ENCODE measurements around the gene ACTR3C.

Gene ACTR3C

DNA sequence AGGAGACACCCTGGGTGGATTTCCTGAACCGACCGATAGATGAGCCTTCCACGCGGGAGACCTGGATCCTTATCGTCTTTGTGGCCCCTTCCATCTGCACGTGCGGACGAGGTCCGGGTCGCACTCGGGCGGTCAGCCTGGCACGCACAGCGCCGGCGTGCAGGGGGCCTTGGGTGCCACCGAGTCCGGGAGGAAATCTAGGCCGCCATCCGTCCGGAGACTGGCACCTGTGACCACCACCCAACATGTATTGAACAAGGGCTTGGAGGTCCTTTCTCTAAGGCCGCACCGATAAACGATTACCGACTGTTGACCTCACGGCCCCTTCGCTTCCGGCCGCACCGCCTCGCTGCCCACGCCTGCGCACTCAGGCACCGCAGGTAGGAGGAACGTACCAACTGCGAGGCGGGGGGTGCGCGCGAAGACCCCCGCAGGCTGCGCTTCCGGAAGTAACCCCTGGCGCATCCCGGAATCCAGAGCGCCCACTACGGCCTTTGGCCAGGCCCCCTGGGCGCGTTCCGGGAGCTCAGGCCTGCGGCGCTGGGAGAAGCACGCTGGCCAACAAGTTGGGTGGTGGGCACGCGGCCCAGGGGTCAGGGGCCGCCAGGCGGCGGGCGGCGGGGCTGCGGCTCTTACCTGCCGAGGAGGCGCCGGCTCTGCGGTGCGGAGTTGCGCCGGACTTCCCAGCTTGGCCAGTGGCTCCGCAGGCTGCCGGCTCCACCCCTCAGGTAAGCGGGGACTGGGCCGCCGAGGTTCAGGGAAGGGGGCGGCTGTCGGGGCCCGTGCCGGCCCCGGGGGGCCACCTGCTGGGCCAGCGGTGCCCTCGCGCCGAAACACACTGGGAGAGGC, at the start of gene ACTR3C, which contains the start of gene LRRC61:
Gene ACTR3C (minus strand): TSS at position 713 of the 849 bp plus-strand sequence. CDS start 28,249 bp downstream, outside the sequence.
Gene LRRC61 (plus strand): TSS at position 523 of the 849 bp plus-strand sequence. CDS start 13,507 bp downstream, outside the sequence.
- no peak for DNase-seq (ENCODE audit: low read depth)

DNA sequence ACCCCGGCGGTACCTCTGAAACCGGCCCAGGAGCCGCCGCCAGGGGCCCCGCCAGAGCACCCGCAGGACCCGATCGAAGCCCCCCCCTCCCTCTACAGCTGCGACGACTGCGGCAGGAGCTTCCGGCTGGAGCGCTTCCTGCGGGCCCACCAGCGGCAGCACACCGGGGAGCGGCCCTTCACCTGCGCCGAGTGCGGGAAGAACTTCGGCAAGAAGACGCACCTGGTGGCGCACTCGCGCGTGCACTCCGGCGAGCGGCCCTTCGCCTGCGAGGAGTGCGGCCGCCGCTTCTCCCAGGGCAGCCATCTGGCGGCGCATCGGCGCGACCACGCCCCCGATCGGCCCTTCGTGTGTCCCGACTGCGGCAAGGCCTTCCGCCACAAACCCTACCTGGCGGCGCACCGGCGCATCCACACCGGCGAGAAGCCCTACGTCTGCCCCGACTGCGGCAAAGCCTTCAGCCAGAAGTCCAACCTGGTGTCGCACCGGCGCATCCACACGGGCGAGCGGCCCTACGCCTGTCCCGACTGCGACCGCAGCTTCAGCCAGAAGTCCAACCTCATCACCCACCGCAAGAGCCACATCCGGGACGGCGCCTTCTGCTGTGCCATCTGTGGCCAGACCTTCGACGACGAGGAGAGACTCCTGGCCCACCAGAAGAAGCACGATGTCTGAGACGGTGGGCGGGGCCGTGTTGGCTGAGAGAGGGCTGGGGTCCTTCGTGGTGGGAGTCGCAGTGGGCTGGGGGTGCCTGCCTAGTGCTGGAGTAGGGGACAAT, 49.1 kb upstream of the ACTR3C start:
- DNase-seq (ENCODE audit: low read depth): no peak

DNA sequence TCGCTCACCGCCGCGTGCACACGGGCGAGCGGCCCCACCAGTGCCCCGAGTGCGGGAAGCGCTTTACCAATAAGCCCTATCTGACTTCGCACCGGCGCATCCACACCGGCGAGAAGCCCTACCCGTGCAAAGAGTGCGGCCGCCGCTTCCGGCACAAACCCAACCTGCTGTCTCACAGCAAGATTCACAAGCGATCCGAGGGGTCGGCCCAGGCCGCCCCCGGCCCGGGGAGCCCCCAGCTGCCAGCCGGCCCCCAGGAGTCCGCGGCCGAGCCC, 48.6 kb upstream of the ACTR3C start:
- no peak for DNase-seq (ENCODE audit: low read depth)

DNA sequence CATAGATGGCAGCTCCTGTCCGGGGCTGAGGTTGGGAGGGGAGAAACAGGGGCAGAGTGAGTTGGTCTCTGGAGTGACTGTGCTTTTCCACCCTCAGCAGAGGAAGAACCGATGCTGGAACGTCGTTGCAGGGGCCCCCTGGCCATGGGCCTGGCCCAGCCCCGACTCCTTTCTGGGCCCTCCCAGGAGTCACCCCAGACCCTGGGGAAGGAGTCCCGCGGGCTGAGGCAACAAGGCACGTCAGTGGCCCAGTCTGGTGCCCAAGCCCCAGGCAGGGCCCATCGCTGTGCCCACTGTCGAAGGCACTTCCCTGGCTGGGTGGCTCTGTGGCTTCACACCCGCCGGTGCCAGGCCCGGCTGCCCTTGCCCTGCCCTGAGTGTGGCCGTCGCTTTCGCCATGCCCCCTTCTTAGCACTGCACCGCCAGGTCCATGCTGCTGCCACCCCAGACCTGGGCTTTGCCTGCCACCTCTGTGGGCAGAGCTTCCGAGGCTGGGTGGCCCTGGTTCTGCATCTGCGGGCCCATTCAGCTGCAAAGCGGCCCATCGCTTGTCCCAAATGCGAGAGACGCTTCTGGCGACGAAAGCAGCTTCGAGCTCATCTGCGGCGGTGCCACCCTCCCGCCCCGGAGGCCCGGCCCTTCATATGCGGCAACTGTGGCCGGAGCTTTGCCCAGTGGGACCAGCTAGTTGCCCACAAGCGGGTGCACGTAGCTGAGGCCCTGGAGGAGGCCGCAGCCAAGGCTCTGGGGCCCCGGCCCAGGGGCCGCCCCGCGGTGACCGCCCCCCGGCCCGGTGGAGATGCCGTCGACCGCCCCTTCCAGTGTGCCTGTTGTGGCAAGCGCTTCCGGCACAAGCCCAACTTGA, 48.0 kb upstream of the ACTR3C start:
- no peak for DNase-seq (ENCODE audit: low read depth)

DNA sequence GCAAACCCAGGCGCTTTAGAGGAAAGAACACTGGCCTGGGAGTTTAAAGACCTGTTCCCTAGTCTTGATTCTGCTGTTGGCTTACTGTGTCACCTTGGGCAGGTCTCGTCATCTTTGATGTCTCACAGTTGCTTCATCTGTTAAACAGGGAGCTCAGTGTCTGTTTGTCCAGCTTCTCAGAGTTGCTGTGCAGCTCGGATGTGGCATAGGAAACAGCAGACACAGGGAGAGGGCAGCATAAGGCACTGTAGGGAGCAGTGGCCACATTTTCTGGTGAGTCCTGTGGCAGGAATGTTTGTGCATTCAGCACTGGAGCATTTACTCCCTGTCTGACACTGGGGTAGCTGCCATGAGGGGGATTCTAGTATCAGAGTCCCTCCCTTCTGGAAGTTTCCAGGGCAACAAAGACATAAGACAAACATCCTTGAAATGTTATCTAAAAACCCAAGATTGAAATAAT, 47.3 kb upstream of the ACTR3C start:
- no peak for DNase-seq (ENCODE audit: low read depth)

DNA sequence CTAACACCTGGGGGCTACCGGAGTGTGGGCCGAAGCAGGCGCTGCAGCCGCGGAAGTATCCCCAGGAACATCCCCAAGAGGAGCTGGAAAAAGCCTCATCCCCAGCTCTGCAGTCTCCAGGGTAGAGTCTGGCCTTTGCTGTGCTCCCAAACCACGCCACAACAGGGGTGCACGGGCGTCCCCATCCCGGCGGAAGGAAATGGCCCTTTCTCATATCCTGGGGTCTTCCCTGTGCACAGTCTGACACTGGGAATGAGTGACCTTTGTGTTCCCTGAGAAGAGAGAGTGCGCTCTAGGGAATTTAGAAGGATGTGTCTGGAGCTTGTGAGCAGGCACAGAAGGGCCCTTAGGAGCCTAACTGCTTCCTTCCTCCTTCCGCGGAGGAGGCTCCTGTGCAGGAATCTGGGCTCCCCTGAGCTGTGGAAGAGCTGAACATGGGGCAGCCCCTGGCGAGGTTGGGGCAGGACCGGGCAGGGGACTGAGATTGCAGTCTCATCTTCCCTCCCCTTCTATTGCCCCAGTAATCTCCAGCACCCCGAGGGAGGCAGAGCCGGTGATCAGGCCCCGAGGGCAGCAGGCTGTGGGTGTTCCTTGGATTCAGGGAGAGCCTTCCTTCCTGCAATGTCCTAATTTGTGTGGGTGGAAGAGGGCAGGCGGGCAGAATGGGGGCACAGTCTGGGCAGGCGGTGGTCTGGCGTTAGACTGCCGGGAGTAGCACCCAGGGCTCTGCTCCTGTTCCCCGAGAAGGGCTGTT, 46.6 kb upstream of the ACTR3C start:
- no peak for DNase-seq (ENCODE audit: low read depth)

DNA sequence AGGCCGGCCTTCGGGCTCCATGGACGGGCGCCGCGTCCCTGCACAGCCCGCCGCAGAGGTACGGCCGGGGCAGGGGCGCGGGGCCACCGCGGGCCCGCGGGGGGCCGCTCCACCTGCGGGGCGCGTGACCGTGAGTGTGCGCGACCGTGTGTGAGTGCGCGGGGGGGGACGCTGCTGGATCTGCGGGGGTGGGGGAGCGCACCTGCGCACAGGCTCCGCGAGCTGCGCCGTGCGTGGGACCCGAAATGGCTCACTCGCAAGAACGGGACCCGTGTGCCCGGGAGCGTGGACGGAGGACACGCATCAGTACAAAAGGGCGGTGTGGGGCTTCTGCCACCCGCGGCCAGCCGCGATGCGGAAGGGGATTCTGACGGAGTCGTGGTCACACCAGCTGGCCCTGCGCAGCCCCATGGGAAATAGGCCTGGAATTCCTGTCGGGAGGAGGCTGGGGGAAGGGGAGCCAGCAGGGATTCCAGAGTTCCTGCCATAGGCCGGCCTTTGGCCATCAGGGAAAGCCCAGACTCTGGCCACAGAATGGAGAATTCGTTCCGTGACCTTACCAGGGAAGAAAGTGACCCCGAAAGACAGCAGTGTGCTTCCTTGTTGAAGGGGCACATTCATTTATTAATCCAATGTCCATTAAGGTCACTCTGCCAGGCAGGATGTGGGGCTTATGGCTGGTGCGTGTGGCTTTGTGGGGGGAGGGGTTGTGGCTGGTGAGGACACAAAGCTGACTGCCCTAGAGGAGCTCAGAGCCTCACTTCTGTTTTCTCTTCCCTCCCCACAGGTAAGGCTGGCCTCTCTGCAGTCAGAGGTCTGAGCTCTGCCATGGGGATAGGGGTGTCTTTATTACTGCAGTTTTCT, 45.8 kb upstream of the ACTR3C start:
- peak; percentile 39 for DNase-seq (ENCODE audit: low read depth)

DNA sequence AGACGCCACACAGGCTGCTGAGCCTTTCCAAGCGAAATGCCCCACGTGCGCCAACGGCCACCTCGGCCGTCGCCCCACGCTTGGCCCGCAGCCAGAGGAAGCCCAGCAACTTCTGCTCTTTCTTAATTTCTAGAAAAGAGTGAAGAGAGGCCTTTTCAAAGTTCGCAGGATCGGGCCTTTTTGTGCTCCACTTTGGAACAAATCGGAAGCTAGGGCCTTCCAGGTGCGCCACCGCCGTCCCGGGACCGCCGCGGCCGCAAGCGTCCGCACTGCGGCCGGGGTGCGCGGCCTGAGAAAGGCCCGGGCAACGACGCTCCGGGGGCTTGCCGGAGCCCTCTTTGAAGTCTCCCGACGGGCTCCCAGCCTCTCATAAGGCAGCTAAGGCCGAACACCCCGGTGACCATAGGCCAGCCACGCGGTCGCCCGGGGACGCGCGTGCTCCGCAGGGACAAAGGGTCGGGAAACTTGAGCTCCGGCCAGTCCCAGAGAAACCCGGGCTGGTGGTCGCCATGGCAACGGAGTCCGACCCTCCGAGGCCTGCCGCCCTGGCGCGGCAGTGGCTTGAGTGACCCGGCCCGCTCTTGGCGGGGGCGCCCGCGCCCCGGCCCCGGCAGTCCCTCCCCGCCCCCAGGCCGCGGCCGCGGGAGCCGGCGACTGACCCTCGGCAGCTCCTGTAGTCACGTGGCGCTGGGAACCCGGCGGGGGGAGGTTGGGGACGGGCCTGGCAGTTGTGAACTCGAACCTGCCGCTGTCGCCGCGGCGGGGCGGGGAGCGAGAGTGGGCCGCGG, 44.9 kb upstream of the ACTR3C start, which contains the start of gene REPIN1:
Gene REPIN1 (plus strand): TSS at position 727 of the 788 bp plus-strand sequence. CDS start 890 bp downstream, outside the sequence.
- DNase-seq (ENCODE audit: low read depth): peak; percentile 72

DNA sequence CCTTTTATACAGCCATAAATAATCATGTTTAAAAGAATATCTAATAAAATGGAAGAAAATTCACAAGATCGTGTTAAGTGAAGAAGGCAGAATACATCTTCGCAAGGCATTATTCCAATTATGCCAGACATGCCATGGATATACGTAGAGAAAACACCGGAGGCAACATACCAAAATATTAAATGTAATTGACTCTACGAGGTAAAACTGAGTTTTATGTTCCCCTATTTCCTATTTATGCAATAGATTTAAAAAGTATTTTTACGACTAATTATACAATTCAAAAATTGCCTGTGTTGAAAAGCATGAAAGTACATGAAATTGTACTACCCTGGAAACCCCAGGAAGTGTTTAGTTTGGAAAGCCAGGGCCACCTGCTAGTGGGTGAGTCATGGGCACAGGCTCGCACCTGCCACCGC, 44.3 kb upstream of the ACTR3C start:
- no peak for DNase-seq (ENCODE audit: low read depth)

DNA sequence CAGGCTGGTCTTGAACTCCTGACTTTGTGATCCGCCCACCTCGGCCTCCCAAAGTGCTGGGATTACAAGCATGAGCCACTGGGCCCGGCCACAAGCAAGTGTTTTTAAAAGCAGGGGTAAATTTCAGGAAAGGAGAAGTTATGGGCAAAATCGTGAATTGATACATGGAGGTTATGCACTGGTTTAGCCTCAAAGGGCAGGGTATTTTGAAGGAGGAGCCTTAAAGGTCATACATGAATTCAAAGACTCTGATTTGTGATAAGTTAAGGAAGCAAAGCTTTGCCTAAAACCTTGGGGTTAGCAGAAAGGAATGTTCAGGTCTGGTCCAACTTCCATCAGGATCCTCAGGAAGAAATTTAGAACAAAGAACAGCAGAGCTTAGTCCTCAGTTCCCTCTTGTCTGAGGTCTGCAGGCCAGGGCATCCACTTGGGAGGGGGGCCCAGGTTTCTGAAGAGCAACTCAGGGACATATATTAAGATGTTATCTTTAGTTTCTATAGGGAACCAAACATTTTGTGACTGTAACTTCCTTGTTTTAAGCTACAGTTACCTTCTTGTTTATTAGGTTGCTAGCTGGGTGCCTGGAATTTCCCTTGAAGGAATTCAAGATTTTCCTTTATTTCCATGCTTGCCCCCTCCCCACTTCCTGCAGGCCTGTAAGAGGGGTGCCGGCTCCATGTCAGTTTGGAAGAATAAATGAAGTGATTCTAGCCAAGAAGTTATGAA, 42.5 kb upstream of the ACTR3C start:
- DNase-seq (ENCODE audit: low read depth): no peak

DNA sequence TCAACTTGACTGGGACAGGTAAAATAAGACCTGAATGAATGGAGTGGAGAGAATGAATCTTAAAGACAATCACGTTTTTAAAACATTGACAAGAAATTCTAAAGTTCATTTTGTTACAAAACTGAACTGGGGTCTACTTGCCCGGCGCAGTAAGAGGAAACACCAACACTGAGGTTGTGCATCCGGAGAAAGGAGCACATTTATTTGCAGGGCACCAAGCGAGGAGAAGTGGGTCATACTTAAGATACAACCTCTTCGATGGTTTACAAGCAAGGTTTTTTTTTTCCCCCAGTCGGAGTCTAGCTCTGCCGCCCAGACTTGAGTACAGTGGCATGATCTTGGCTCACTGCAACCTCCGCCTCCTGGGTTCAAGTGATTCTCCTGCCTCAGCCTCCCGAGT, 41.8 kb upstream of the ACTR3C start:
- DNase-seq (ENCODE audit: low read depth): no peak

DNA sequence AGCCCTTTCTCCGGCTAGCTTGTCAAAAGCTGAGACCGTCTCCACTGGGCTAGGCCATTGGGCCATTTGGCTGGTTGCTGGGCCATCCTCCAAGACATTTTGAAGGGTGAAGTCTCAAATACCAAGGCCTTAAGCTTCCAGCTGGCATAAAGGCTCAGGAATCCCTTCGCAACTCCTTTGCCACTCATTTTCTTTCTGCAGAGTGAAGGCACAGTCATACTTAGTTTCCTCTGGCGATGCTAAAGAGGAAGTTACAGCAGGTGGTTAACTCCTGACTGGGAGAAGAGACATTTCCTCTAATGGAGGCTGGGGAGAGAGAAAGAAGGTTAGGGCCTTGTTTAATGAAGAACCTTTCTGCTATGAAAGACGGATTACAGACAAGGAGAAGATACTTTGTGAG, 40.5 kb upstream of the ACTR3C start:
- DNase-seq (ENCODE audit: low read depth): no peak

DNA sequence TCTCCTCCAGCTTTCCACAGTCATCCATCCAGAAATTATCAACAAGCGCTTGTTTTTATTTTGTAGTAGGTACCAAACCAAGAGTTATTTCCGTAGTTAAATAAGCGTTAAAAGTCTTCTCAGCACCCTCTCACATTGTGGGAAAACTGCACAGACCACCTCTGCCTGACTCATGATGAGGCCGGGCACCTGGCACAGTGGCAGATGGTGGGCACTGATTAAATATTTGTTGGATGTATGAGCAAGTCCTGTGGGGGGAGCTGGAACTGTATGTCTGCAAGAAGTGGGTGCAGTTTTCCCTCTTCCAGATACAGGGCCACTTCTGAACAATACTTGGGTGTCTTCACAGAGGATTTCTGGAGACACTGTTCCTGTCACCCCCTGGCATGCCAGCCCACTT, 40.0 kb upstream of the ACTR3C start:
- DNase-seq (ENCODE audit: low read depth): no peak

DNA sequence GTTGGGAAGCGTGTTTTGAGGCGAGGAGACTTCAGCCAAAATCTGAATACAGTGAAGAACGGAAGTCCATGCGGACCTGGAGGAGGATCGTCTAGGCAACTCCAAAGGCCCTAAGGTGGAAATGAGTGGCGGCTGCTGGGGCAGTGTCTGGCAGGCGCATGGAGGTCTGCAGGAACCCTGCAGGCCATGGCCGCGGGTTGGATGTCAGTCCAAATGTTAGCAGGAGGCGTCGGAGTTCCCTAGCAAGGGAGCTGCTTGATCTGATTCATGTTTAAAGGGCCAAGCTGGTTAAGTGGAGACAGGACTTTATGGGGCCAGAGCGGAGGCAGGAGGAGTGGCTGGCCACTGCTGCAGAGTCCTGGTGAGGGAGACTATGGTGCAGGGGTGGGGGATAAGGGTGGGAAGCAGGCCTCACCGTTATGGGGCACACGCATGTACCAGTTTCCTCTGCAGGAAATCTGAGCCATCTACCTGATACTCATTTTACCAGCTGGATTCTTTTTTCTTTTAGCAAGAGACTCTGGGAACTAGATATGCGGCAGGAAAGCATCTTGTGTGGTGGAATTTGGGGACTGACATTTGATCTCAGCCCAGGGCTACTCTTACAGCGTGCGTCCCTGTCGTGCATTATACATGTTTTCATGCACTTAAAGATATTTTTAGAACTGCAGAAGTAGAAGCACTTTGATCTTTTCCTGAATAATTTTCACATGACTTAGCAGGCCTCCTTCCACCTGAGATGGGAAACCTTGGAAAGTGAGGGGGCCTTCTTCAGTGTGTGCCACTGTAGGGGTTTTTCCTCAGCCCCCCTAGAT, 38.7 kb upstream of the ACTR3C start:
- DNase-seq (ENCODE audit: low read depth): no peak

DNA sequence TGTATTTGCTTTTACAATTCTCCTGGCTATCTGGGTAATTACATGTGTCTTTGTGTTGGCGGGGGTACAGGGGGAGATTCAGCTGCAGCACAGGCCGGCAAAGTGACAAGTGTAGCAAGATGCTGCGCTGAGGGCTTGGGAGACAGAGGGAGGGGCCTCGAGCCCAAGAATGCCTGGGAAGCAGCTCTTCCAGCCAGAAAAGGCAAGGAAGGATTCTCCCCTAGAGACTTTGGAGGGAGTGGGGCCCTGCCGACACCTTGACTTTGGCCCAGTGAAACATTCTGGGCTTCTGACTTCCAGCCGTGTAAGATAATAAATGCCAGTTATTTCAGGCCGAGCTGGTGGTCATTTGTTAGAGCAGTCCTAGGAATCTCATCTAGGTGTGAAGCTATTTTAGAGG, 38.1 kb upstream of the ACTR3C start:
- DNase-seq (ENCODE audit: low read depth): no peak

DNA sequence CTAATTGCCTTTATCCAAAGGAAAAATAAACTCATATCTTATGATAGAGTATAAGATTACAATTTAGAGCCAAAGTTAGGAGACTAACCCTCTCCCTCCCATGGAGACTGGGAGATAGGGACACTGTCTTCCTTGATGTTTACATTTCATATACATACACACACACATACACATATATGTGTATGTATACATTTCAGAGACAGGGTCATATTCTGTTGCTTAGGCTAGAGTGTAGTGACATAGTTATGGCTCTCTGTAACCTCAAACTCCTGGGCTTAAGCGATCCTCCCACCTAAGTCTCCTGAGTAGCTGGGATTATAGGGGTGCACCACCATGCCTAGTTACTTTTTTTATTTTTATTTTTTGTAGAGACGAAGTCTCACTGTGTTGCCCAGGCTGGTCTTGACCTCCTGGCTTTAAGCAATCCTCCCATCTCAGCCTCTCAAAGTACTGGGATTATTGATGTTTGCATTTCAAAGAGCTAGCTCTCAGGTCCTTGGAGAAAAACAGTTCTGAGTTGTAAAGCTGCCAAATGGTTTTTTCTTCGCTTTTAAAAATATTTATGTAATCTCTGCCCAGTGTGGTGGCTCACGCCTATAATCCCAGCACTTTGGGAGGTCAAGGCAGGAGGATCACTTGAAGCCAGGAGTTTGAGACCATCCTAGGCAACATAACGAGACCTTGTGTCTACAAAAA, 37.2 kb upstream of the ACTR3C start:
- DNase-seq (ENCODE audit: low read depth): no peak

DNA sequence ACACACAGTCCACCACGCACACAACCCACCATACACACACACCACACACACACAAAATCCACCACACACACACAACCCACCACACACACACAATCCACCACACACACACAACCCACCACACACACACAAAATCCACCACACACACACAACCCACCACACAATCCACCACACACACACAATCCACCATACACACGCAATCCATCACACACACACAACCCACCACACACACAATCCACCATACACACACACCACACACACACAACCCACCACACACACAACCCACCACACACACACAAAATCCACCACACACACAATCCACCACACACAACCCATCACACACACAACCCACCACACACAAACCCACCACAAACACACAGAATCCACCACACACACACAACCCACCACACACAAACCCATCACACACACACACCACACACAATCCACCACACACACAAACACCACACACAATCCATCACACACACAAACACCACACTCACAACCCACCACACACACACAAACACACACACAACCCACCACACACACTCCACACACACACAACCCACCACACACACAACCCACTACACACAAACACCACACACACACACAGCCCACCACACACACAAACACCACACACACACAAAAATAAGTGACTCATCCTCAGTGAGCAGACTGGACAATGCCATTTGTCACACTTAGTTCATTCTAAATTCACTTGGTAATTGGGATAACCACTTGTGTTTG, 36.4 kb upstream of the ACTR3C start:
- no peak for DNase-seq (ENCODE audit: low read depth)
